LNCAP (cell line): Measurements from ENCODE around the gene SETX.

Experiments
- TF ChIP-seq, protein P1 (sequence below): fragments of 450-650 bp; IDR thresholded peaks from 2 replicates; pipeline ENCODE4 v1.5.1; 2017; ENCODE audit warnings: mild to moderate bottlenecking

SETX gene

DNA sequence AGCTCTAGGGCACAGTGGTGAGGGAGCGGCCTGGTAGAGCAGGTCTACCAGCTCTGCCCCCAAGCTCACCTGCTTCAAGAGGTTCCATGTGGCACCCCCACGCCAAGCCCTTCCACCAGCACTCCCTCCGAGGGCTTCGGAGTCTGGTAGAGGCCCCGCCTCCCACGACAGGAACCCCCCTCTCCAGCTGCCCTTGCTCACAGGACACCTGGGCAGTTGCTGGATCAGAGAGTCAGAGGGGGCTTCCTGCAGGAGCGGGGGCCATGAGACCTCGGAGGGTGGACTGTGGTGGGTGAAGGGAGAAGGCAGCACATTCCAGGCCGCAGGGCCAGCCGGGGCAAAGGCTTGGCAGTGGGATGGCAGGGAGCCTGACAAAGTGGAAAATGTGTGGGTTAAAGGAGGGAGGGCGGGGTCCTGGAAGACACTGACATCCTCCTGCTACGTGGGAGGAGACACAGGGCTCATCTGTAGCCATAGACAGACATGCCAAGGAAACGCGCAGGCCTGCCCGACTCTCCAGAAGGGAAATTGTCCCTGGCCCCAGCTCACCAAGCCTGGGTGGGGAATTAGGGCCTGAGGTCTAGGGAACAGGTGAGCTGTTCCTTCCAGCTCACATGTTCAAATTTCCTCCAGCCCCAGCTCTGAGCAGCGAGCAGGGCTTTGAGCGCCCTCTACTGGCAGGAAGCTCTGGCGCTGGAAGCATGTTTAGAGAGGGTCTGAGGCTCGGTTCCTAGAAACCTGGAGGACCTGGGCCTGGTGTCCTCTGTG is 118.7 kb downstream of the SETX start:
- TF ChIP-seq, protein P1, sequence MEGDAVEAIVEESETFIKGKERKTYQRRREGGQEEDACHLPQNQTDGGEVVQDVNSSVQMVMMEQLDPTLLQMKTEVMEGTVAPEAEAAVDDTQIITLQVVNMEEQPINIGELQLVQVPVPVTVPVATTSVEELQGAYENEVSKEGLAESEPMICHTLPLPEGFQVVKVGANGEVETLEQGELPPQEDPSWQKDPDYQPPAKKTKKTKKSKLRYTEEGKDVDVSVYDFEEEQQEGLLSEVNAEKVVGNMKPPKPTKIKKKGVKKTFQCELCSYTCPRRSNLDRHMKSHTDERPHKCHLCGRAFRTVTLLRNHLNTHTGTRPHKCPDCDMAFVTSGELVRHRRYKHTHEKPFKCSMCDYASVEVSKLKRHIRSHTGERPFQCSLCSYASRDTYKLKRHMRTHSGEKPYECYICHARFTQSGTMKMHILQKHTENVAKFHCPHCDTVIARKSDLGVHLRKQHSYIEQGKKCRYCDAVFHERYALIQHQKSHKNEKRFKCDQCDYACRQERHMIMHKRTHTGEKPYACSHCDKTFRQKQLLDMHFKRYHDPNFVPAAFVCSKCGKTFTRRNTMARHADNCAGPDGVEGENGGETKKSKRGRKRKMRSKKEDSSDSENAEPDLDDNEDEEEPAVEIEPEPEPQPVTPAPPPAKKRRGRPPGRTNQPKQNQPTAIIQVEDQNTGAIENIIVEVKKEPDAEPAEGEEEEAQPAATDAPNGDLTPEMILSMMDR, result peak; percentile 98

DNA sequence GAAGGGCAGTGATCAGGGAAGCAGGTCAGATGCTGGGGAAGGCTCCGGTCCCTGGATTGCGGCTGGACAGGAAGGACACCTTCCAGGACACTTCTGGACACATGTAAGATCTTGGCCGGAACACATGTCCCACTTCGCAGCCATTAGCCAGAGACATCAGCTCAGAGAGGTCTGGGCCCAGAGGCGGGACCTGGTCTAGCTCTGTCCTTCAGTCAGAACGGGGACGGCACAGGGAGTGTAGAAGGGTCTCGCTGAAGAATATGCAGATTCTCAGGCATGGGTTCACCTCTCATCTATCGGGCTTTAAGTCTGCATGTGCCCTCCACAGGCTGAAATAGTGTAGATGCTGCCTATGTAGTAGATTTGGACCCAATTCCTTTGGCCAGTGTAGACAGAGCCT is 119.7 kb downstream of the SETX start:
- TF ChIP-seq, protein P1, result no peak

DNA sequence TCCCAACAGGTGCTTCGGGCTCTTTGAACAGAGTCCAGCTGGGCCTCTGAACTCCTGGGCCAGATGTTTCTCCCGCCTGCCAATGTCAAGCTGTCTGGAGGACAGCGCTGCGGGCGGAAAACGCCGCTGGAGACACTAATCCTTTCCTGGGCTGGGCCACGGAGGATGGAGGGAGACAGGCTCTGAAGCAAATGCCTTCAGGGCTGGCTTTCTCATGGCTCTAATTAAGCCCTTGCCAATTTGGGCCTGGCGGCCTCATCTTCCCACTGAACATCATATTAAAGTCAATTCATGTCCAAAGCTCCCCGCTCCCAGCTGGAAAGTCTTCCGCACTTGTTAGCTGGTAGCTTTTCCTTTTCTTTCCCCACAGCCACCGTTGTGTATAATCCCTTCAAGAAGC is 120.3 kb downstream of the SETX start:
- TF ChIP-seq, protein P1, result no peak

DNA sequence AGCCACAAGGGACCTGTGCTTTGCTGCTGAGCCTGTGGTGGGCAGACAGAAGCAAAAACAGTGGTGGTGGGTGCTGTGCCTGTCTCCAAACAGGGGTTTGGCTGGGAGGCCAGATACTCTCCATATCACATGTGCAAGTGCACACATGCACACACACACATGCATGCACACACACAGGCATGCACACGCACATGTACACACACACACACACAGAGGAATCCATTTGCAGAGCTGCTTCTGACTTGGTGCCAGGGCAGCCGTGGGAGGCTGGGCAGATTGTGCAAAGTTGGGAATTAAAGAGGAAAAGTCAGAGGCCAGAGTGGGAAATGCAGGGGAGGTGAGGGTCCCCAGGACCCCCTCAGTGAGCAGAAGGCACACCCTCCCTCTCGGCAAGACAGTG is 121.6 kb downstream of the SETX start:
- TF ChIP-seq, protein P1, result no peak

DNA sequence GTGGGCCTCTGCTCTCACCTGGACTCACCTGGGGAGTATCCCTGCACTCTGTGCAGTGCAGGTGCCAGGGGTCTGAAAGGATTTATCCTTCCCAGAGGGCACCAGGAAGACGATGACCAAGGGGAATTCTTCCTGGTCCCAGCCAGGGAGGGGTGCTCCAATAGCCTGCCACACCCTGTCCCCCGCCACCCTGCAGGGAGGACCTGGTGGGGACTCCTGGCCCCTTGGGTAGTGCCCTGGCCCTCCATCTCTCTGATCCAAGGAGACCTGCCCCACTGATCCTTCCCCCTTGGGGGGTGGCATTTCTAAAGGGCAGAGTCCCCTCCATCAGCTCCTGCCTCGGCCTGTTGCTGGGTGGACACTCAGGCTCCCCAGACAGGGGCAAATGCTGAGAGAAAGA is 122.3 kb downstream of the SETX start:
- TF ChIP-seq, protein P1, result no peak

DNA sequence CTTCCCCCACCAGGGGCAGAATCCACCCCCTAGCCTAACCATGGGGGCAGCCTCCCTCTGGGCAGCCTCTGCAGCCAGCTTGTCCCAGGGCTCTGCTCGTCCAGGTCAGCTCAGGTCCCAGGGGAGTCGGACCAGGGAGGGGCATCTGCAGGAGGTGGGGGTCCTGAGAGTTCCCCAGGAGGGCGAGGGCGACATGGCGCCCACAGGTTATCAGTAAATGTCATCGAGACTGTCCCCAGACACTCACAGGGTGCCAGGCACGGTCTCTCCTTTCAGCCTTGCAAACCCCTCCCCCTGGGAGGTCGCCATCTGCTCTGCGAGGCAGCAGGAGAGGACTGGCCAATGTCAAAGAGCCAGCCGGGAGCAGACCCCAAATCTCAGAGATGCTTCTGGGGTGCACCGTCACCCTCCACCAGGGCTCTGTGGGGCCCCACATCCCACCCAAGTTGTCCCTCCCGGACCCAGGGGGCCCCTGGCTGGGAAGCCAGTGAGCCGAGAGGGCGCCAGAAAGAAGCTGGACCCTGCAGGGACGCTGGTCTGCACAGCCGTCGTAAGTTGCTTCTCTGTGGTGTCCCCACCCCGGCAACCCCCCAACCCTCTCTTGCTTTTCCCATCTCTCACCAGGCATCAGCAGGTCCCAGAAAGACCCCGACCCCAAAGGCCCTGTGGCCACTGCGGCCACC is 123.6 kb downstream of the SETX start:
- TF ChIP-seq, protein P1, result no peak

DNA sequence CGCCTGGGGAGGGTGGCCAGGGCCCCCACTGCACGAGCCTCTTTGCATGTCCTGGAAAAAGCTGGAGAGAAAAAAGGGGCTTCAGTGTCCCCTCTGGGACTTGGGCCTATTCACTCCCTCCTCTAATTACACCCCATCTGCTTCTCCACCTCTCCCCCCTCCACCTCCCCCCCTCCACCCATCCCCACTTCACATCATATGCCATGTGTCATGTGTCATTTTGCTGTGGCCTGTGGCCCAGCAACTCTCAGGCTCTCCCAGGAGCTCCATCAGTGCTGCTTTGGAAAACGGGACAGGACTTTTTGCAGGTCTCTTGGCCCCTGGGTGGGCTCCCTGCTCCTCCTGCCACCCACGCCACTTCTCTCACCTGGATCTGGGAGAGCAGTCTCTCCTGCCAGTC is 124.2 kb downstream of the SETX start:
- TF ChIP-seq, protein P1, result no peak
